ENCODE measurements around the gene RNF157. TPM values are rescaled to one million over a fixed set of nuclear protein-coding genes. Genes with fewer than 3 reads are reported as not detected.
"Not testable (repeated sequence)": the region's sequence is repeated elsewhere in the genome, so short reads cannot be mapped to it uniquely, and the experiment has no call there.

RNF157 gene
- total RNA-seq, 2 experiments from 2014 or later: 103 to 110 TPM

- not testable (repeated sequence) for ATAC-seq (ENCODE audit: low read depth); H3K27me3 Mint-ChIP-seq; H3K9me3 Mint-ChIP-seq; DNase-seq; H3K36me3 Mint-ChIP-seq
- Mint-ChIP-seq H3K4me3 (peak overlapping the region; percentile 37), H3K27ac (peak overlapping the region; percentile 95), H3K4me1 (peaks cover 60% of the 10 kb centered on the region)
- POLR2A ChIA-PET: interaction anchor here (0.8 to 38.5 kb wide), 7 partner anchors 10 to 102 kb away, joined by 3 to 1721 read pairs (median 12); partner anchors contain the start of gene UBALD2
Measured at GRCh38 chr17:76244721-76245120, 4.4 kb upstream of the RNF157 start.

GRCh38 chr17:76243826-76244679 is 3.8 kb upstream of the RNF157 start:
- peak overlapping the region; percentile 47 for H3K4me3 Mint-ChIP-seq

GRCh38 chr17:76241691-76242255 is 1.5 kb upstream of the RNF157 start:
- no peak for DNase-seq
- POLR2A ChIA-PET: interaction anchor here (0.8 to 38.5 kb wide), 8 partner anchors 10 to 60 kb away, joined by 3 to 1721 read pairs (median 5); partner anchors contain the start of gene UBALD2
- H3K36me3 Mint-ChIP-seq: peaks cover 24% of the 10 kb centered on the region

More at GRCh38 chr17:76243826-76244679, 3.8 kb upstream of the RNF157 start:
- no peak for DNase-seq
- H3K4me1 Mint-ChIP-seq: peaks cover 61% of the 10 kb centered on the region
- H3K27ac Mint-ChIP-seq: peak overlapping the region; percentile 95
- POLR2A ChIA-PET: interaction anchor here (0.7 to 38.5 kb wide), 7 partner anchors 11 to 123 kb away, joined by 3 to 1721 read pairs (median 4); partner anchors contain the start of gene UBALD2
- ATAC-seq (ENCODE audit: low read depth): no peak
- no peaks in the 10 kb centered on the region for H3K9me3 Mint-ChIP-seq
- H3K27me3 Mint-ChIP-seq: no peaks in the 10 kb centered on the region
- peaks cover 6% of the 10 kb centered on the region for H3K36me3 Mint-ChIP-seq

GRCh38 chr17:76241204-76241538 is 878 bp upstream of the RNF157 start:
- H3K9me3 Mint-ChIP-seq: peaks cover 1% of the 10 kb centered on the region
- H3K4me1 Mint-ChIP-seq: peaks cover 67% of the 10 kb centered on the region
- POLR2A ChIA-PET: interaction anchor here (0.7 to 38.5 kb wide), 10 partner anchors 11 to 120 kb away, joined by 3 to 1721 read pairs (median 5); partner anchors contain the start of gene UBALD2
- H3K4me3 Mint-ChIP-seq: peak overlapping the region; percentile 94
- ATAC-seq (ENCODE audit: low read depth): no peak
- no peaks in the 10 kb centered on the region for H3K27me3 Mint-ChIP-seq
- H3K36me3 Mint-ChIP-seq: peaks cover 28% of the 10 kb centered on the region
- peak overlapping the region; percentile 96 for H3K27ac Mint-ChIP-seq
- DNase-seq: no peak

More at GRCh38 chr17:76241691-76242255, 1.5 kb upstream of the RNF157 start:
- H3K9me3 Mint-ChIP-seq: peaks cover under 1% of the 10 kb centered on the region
- no peak for ATAC-seq (ENCODE audit: low read depth)
- peak overlapping the region; percentile 94 for H3K4me3 Mint-ChIP-seq
- peak overlapping the region; percentile 96 for H3K27ac Mint-ChIP-seq
- H3K27me3 Mint-ChIP-seq: no peaks in the 10 kb centered on the region
- peaks cover 70% of the 10 kb centered on the region for H3K4me1 Mint-ChIP-seq

GRCh38 chr17:76239538-76240274 is 587 bp downstream of the RNF157 start:
- POLR2A ChIA-PET: interaction anchor here (0.8 to 38.5 kb wide), 10 partner anchors 12 to 60 kb away, joined by 3 to 1721 read pairs (median 15); partner anchors contain the start of gene UBALD2
- Mint-ChIP-seq H3K4me3 (peak overlapping the region; percentile 90), H3K36me3 (peaks cover 30% of the 10 kb centered on the region), H3K27me3 (no peaks in the 10 kb centered on the region), H3K27ac (peak overlapping the region; percentile 88), H3K4me1 (peaks cover 58% of the 10 kb centered on the region), H3K9me3 (peaks cover 1% of the 10 kb centered on the region)
- ATAC-seq (ENCODE audit: low read depth) (peak; percentile 37), DNase-seq (peak; percentile 65)

- peaks cover 1% of the 10 kb centered on the region for H3K9me3 Mint-ChIP-seq
- POLR2A ChIA-PET: interaction anchor here (0.8 to 38.5 kb wide), 12 partner anchors 8 to 95 kb away, joined by 3 to 1721 read pairs (median 10); partner anchors contain the start of gene UBALD2
- peak overlapping the region; percentile 90 for H3K4me3 Mint-ChIP-seq
- no peaks in the 10 kb centered on the region for H3K27me3 Mint-ChIP-seq
- DNase-seq (no peak), ATAC-seq (ENCODE audit: low read depth) (no peak)
- H3K4me1 Mint-ChIP-seq: peaks cover 60% of the 10 kb centered on the region
- H3K36me3 Mint-ChIP-seq: peaks cover 37% of the 10 kb centered on the region
- H3K27ac Mint-ChIP-seq: peak overlapping the region; percentile 88
Measured at GRCh38 chr17:76238847-76239537, 1.3 kb downstream of the RNF157 start.

GRCh38 chr17:76237859-76238313 is 2.4 kb downstream of the RNF157 start:
- DNase-seq (no peak), ATAC-seq (ENCODE audit: low read depth) (no peak)
- Mint-ChIP-seq H3K4me1 (peaks cover 56% of the 10 kb centered on the region), H3K27me3 (no peaks in the 10 kb centered on the region), H3K9me3 (peaks cover 1% of the 10 kb centered on the region), H3K36me3 (peaks cover 42% of the 10 kb centered on the region), H3K4me3 (peak overlapping the region; percentile 90), H3K27ac (peak overlapping the region; percentile 82)
- POLR2A ChIA-PET: interaction anchor here (0.7 to 38.5 kb wide), 12 partner anchors 8 to 405 kb away, joined by 3 to 1721 read pairs (median 10); partner anchors contain the start of gene UBALD2

- H3K27ac Mint-ChIP-seq: no peak overlapping the region
- H3K4me3 Mint-ChIP-seq: no peak overlapping the region
- peaks cover 1% of the 10 kb centered on the region for H3K9me3 Mint-ChIP-seq
- H3K36me3 Mint-ChIP-seq: peaks cover 48% of the 10 kb centered on the region
- POLR2A ChIA-PET: interaction anchor here (1.4 to 38.5 kb wide), 5 partner anchors 9 to 44 kb away, joined by 4 to 1721 read pairs (median 30); partner anchors contain the start of gene UBALD2
- H3K4me1 Mint-ChIP-seq: peaks cover 56% of the 10 kb centered on the region
- ATAC-seq (ENCODE audit: low read depth) (no peak), DNase-seq (no peak)
- no peaks in the 10 kb centered on the region for H3K27me3 Mint-ChIP-seq
Measured at GRCh38 chr17:76236603-76237002, 3.7 kb downstream of the RNF157 start.

- H3K27me3 Mint-ChIP-seq: no peaks in the 10 kb centered on the region
- H3K36me3 Mint-ChIP-seq: peaks cover 47% of the 10 kb centered on the region
- DNase-seq: no peak
- no peak overlapping the region for H3K4me3 Mint-ChIP-seq
- H3K4me1 Mint-ChIP-seq: peaks cover 50% of the 10 kb centered on the region
- POLR2A ChIA-PET: interaction anchor here (1.1 to 38.5 kb wide), 4 partner anchors 10 to 34 kb away, joined by 4 to 1721 read pairs (median 12); partner anchors contain the start of gene UBALD2
- H3K27ac Mint-ChIP-seq: no peak overlapping the region
- peaks cover 1% of the 10 kb centered on the region for H3K9me3 Mint-ChIP-seq
- no peak for ATAC-seq (ENCODE audit: low read depth)
Measured at GRCh38 chr17:76235883-76236282, 4.4 kb downstream of the RNF157 start.

GRCh38 chr17:76234354-76234679 is 6.0 kb downstream of the RNF157 start:
- POLR2A ChIA-PET: interaction anchor here (1.0 to 38.5 kb wide), 2 partner anchors 22 to 36 kb away, joined by 3 to 1721 read pairs; partner anchors contain the start of gene UBALD2
- peaks cover 1% of the 10 kb centered on the region for H3K9me3 Mint-ChIP-seq
- DNase-seq (no peak), ATAC-seq (ENCODE audit: low read depth) (no peak)
- peaks cover 51% of the 10 kb centered on the region for H3K4me1 Mint-ChIP-seq
- H3K27me3 Mint-ChIP-seq: no peaks in the 10 kb centered on the region
- no peak overlapping the region for H3K27ac Mint-ChIP-seq
- H3K36me3 Mint-ChIP-seq: peaks cover 57% of the 10 kb centered on the region
- no peak overlapping the region for H3K4me3 Mint-ChIP-seq

- Mint-ChIP-seq H3K4me1 (peaks cover 50% of the 10 kb centered on the region), H3K27me3 (no peaks in the 10 kb centered on the region), H3K9me3 (peaks cover 4% of the 10 kb centered on the region), H3K4me3 (no peak overlapping the region), H3K36me3 (peaks cover 57% of the 10 kb centered on the region), H3K27ac (peak overlapping the region; percentile 67)
- DNase-seq (no peak), ATAC-seq (ENCODE audit: low read depth) (no peak)
- POLR2A ChIA-PET: interaction anchor here (1.0 to 38.5 kb wide), 2 partner anchors 22 to 36 kb away, joined by 3 to 1721 read pairs; partner anchors contain the start of gene UBALD2
Measured at GRCh38 chr17:76233588-76234353, 6.5 kb downstream of the RNF157 start.

All from activated naive CD8-positive, alpha-beta T cell treated with anti-CD3 and anti-CD28 coated beads, Interleukin-2, amount 10 ng/mL, durations not matched to agents 7 days and 5 days (primary cell).